Measurements from ENCODE around the gene NOC4L.
"Not testable (repeated sequence)": the region's sequence is repeated elsewhere in the genome, so short reads cannot be mapped to it uniquely, and the experiment has no call there.

The NOC4L gene

GRCh38 chr12:132130690-132131089 lies 13.6 kb upstream of the NOC4L start:
- DNase-seq (ENCODE audit: low read depth): no peak
- H3K4me3 ChIP-seq (replicated peaks; ENCODE audit: low read depth, low read length): no peak overlapping the region
- TF ChIP-seq CTCF (IDR thresholded peaks at IDR 0.05; ENCODE audit: low read length, missing control alignments): no peak

GRCh38 chr12:132131229-132131628 lies 13.0 kb upstream of the NOC4L start:
- no peak for TF ChIP-seq CTCF (IDR thresholded peaks at IDR 0.05; ENCODE audit: low read length, missing control alignments)
- DNase-seq (ENCODE audit: low read depth): no peak

DNA sequence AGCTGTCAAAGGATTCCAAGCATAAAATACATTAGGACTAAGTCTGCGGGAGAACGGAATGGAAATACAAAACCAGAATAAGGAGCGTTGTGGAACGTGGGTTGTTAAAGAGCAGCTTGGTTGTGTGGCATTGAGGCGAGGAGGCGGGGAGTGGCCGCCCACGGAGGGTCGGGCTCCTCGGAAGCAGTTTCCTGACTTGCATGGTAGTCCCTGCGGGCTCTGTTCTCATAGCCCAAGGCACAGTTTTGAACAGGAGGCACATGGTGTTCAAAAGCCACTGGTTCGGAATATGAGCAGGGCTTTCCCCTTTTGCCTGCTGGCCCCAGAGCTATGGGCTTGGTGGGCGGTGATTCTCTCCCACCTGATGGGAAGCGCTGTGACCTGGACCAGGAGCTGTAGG lies 12.3 kb upstream of the NOC4L start:
- no peak for DNase-seq (ENCODE audit: low read depth)
- no peak for TF ChIP-seq CTCF (IDR thresholded peaks at IDR 0.05; ENCODE audit: low read length, missing control alignments)
- no peak overlapping the region for H3K4me3 ChIP-seq (replicated peaks; ENCODE audit: low read depth, low read length)

More at GRCh38 chr12:132131229-132131628, 13.0 kb upstream of the NOC4L start:
- no peak overlapping the region for H3K4me3 ChIP-seq (replicated peaks; ENCODE audit: low read depth, low read length)

- no peak for DNase-seq (ENCODE audit: low read depth)
- no peak overlapping the region for H3K4me3 ChIP-seq (replicated peaks; ENCODE audit: low read depth, low read length)
- TF ChIP-seq CTCF (IDR thresholded peaks at IDR 0.05; ENCODE audit: low read length, missing control alignments): no peak
These were observed 11.4 kb upstream of the NOC4L start for GRCh38 chr12:132132609-132133430.

DNA sequence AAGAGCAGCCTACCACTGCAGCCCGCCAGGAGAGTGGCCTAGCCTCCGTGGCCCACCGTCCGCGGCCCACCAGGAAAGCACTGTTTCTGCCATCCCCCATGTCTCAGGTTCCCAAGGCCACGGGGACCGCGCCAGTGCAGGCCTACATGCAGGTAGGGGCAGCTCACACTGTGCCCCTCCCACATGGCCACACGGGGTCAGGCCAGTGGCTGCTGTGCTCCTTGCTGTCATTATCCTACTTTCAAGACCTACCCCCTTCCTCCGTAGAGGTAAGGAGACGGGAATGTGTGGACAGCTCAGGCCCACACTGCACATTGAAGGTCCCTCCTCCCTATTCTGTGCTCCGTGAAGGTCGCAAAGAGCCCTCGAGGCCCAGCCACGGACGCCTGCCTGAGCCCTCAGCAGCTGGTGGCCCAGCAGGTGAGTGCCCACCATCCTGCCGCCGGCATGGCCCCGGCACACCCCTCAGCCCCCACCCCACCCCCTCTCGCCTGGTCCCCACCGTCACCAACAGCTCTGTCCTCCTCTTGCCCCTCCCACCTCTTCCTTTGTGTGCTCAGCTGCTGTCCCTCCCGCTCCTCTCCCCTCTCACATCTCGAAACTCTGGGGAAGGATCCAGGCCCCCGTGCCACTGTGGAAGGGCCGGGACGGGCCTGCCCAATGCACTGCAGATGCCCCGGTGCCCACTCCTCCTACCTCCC lies 10.2 kb upstream of the NOC4L start:
- TF ChIP-seq CTCF (IDR thresholded peaks at IDR 0.05; ENCODE audit: low read length, missing control alignments): no peak
- DNase-seq (ENCODE audit: low read depth): no peak
- H3K4me3 ChIP-seq (replicated peaks; ENCODE audit: low read depth, low read length): no peak overlapping the region

DNA sequence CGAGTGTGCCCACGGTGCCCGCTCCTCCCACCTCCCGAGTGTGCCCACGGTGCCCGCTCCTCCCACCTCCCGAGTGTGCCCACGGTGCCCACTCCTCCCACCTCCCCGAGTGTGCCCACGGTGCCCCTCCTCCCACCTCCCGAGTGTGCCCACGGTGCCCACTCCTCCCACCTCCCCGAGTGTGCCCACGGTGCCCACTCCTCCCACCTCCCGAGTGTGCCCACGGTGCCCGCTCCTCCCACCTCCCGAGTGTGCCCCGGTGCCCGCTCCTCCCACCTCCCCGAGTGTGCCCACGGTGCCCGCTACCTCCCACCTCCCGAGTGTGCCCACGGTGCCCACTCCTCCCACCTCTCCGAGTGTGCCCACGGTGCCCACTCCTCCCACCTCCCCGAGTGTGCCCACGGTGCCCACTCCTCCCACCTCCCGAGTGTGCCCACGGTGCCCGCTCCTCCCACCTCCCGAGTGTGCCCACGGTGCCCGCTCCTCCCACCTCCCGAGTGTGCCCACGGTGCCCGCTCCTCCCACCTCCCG lies 9.5 kb upstream of the NOC4L start:
- H3K4me3 ChIP-seq (replicated peaks; ENCODE audit: low read depth, low read length); DNase-seq (ENCODE audit: low read depth): not testable (repeated sequence)

- not testable (repeated sequence) for DNase-seq (ENCODE audit: low read depth); H3K4me3 ChIP-seq (replicated peaks; ENCODE audit: low read depth, low read length)
These were observed 8.0 kb upstream of the NOC4L start for GRCh38 chr12:132136226-132136625.

Data from fibroblast of pulmonary artery (primary cell).